Stimulated activated CD8-positive, alpha-beta memory T cell treated with anti-CD3 and anti-CD28 coated beads, Interleukin-4, amount 100 ng/mL, for 1 hour (primary cell): ENCODE results near the gene DPH5.
"Not testable (repeated sequence)": the region's sequence is repeated elsewhere in the genome, so short reads cannot be mapped to it uniquely, and the experiment has no call there.

Experiments used
- DNase-seq, 2 donors: peaks; one replicate each; pipeline ENCODE4 v3.0.0-alpha.2; 2020; ENCODE audit warnings: low read depth in 2 of 2, low spot score in 1 of 2

Gene DPH5

DNA sequence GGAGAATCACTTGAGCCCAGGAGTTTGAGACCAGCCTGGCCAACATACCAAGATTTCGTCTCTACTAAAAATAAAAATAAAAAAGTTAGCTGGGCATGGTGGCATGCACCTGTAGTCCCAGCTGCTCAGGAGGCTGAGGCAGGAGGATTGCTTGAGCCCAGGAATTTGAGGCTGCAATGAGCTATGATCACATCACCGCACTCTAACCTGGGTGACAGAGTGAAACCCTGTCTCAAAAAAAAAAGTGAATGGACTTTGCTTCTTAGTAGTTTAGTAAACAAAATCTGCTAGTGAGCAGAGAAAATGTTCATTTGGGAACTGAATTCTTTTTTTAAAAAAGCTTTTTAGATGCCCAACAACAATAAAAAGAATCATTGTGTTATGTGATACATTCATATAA, 6.5 kb upstream of the DPH5 start:
- not testable (repeated sequence) for DNase-seq

- no peak for DNase-seq
Measured at GRCh38 chr1:101030881-101031280, 5.3 kb upstream of the DPH5 start.

- no peak for DNase-seq
Measured at GRCh38 chr1:101029184-101029583, 3.6 kb upstream of the DPH5 start.

- no peak for DNase-seq
Measured at GRCh38 chr1:101028466-101028865, 2.9 kb upstream of the DPH5 start.

DNA sequence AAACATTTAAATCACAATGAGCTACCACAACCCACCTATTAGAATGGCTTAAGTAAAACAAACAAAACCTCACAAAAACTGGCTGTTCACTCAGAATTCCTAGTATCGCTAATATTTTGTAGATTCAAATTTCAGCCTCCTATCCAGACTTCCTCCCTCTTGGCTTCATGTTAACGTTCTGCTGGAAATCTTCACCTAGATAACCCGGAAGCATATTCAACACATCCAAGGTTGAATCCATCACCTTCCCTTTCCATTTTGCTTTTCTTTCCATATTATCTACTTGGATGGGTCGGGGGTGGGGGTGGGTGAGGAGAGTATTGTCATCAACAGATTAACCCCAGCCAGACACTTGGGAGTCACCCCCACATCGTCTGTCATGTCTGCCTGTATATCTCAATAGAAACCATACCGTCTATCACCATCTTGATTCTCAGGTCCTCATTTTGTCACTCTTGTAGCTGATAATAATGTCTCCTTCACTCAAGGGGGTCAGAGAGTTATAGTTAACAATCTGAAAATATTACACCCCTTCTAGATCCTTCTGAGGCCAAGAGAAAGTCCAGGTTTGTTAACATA, 1.7 kb upstream of the DPH5 start:
- no peak for DNase-seq

DNA sequence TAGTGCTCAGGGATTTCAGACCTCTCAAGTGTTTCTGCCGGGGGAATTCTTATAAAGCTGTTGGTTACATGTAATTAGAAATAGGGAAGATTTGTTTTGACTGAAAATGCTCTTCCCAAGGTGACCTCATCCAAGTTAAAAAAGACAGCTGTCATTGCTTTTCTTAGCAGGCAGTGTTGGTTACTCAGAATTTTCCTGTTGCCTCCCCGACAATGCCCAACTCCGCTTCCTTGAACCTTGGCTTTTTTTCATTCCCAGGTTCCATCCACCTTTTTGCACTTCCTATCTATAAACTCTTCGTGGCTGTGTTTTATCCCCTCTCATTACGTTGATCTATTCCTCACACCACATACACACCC, 825 bp upstream of the DPH5 start:
- no peak for DNase-seq

DNA sequence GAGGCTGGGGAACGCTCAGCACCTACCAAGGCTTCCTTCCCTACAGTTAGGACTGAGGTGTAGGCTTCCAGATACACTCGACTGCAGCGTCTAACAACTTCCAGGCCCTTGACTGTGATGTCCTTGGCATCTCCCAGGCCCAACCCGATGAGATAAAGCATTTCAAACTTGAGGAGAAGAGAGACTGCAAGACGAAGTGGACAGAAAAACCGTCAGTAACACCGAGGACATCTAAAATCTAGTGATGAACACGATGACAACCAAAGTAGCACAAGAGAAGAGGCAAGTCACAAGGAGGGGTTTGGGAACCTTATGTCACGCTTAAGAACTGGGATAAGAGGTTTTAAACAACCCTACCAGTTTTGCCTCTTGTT, 314 bp downstream of the DPH5 start:
- no peak for DNase-seq

DNA sequence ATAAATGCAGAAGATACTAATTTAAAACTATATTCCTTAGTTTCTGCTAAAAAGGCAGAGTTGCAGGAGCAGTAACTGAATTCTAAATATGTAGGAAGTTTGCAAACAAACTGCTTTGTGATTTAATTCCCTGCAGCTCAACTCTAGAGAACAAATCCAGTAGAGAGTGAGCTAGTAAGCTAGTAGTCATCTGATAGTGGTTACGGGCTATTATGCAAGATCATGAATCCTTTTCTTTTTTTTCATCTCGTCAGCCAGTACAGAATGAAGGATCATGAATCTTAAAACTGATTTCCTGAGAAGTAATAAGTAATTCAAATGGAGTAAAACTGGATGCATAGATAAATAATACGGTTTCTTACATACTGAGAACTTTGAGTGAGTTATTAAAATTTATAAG, 3.3 kb downstream of the DPH5 start:
- DNase-seq: no peak

DNA sequence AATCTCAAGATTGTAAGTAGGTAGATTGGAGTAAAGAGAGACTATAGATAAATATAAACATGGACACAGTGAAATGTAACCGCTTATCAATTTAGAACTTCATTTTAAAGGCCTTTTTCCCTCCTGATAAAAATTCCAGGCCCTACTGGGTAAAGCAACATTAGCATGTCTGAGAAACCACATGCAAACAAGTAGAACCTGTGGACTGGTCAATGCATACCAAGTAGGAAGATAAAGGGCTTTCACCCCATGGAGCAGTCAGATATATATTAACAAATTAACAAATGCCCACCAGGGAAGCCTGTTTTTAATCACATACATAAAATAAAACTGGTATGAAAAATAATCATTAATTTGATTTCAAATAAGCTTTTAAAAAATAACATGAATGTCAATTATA, 8.1 kb downstream of the DPH5 start:
- no peak for DNase-seq

DNA sequence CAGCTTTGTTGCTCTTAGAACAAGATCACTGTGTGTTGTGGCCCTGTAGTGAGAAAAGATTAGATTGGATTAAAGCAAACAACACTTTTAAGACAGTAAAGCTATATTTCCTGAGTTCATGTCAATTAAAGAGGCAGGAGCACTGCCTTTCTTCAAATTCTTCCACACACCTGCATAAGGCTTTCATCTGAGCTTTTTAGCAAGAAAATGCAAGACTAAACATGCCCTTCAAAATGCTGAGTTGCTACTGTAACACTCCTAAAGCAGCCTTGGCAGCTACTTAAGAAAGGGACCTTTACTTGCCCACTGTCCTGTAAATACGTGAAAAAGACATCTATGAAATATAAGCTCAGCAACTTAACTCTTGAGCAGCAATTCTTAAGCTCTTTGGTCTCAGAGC, 11.8 kb downstream of the DPH5 start:
- DNase-seq: no peak

DNA sequence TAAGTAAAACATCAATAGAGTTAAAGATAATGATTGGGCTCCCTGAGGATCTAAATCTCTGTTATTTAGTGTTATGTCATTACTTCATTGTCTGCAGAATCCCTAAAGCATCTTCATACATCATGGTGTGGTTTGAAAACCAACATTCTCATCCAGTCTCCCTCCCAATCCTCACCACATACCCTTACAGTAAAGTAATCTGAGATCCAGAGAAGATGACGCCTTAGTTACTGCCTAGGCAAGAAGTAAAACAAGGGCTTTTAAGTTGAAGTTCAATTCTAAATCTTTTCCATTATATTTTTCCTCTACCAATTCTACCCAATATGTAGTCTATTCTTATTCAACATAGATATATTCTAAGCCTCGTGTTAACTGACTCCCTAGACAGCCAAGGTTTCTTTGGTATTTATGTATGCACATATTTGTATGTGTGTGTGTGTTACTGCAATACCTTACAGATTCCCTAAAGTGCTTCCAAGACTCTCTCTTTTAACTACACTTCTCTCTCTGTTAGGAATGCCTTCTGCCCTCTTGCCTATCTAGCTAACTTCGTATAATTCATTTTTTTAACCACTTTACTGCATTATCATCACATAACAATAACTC, 17.3 kb downstream of the DPH5 start:
- no peak for DNase-seq

DNA sequence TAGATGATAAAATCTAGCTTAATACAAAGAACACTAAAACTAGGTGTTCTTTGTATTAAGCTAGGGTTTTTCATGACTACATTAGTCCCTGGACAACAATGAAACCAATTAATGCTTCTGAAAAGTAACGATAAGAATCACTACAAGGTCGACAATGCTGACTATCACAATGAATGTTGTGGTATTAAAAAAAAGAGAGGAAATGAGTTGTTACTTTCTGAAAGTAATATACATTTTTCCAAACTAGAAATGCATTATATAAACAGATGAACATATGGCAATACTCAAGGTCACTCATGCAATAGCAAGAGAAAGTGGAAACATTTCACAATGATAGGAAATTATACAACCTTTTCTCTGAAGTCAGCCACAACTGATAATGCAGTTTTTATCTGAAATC, 19.0 kb downstream of the DPH5 start:
- DNase-seq: no peak

DNA sequence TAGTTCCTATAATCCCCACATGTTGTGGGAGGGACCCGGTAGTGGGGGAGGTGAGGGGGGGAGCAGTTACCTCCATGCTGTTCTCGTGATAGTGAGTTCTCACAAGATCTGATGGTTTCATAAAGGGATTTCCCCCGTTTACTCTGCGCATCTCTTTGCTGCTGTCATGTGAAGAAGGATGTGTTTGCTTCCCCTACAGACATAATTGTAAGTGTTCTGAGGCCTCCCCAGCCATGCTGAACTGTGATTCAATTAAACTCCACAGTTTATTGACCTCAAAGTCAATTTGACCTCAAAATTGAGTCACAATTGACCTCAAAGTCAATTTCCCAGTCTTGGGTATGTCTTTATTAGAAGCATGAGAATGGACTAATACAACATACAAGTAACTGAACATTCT, 19.7 kb downstream of the DPH5 start:
- no peak for DNase-seq

- DNase-seq: no peak
Measured at GRCh38 chr1:101005183-101005582, 20.4 kb downstream of the DPH5 start.

- DNase-seq: no peak
Measured at GRCh38 chr1:101004670-101005069, 20.9 kb downstream of the DPH5 start.

- DNase-seq: no peak
Measured at GRCh38 chr1:101004061-101004460, 21.5 kb downstream of the DPH5 start.

GRCh38 chr1:101003012-101003650, 22.5 kb downstream of the DPH5 start:
- DNase-seq: no peak

GRCh38 chr1:101002551-101002950, 23.0 kb downstream of the DPH5 start:
- DNase-seq: no peak

GRCh38 chr1:101000131-101000873, 25.3 kb downstream of the DPH5 start:
- DNase-seq: no peak

DNA sequence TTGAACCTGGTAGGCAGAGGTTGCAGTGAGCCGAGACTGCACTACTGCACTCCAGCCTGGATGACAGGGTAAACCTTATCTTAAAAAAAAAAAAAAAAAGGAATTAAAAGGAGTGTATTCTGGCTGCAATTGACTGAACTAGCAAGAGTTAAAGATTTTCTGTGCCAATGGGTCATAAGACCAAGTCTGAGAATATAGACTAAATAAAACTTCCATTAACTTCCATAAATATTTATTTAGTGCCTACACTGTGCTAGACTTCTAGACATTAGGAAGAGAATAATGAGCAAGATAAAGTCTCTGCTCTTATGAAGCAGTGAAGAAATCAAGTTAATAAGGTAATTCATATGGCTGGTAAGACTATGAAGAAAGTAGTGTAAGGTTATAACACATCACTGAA, 27.2 kb downstream of the DPH5 start:
- no peak for DNase-seq

DNA sequence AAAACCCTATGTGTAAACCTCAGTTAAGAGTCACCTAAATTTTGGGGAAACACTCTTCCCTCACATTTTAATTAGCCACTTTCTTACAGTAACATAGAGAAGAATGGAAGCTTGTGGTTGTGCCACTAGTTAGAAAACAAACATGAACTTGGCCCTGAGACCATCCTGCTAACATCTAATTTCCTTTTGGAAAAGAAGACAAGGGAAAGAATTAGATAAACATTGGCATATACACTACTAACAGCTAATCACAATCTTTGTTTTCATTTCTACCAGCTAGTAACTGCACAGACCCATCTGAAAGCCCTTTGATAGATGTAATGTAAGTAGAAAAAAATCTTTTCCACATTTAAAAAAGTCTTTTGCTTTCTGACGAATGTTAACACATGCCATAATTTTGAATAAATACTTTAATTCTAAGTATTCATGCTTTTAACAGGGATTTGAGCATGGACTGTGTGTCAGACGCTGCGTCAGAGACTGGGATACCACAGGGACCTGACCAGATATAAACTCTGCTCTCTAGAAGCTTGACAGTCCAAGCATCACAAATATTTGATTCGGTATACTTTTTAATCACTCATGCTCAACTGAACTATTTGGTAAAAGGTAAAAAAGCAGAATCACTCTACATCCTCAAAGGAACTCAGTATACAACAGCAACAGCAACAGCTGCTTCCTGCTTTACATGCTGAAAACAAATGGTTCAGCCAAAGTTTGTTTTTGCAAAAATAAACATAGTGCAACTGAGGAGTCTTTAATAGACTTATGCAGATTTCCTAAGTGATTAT, 30.2 kb downstream of the DPH5 start:
- no peak for DNase-seq
